ENCODE data around the gene RHBDL1.

GRCh38 chr16:673399-673991, 2.0 kb upstream of the RHBDL1 start:
- TF ChIP-seq CTCF (IDR thresholded peaks at IDR 0.05; ENCODE audit: poor library complexity) (no peak), EZH2phosphoT487 (IDR thresholded peaks at IDR 0.05; ENCODE audit: low read depth, severe bottlenecking, unreplicated experiment) (no peak)

All from hepatocyte (in vitro differentiated cells).